Astrocyte (in vitro differentiated cells and primary cell): Measurements from ENCODE around the gene ROBO2.

Experiments
- EZH2 ChIP-seq: IDR thresholded peaks from 2 replicates; pipeline ENCODE4 v1.6.1; 2012; ENCODE audit warnings: mild to moderate bottlenecking, low read length, inconsistent platforms; ENCODE audit not compliant: insufficient read depth
- TF ChIP-seq, protein P1 (sequence below): IDR thresholded peaks from 2 replicates; pipeline ENCODE4 v1.5.1; 2011; ENCODE audit warnings: low read depth, mild to moderate bottlenecking, inconsistent platforms, low read length, moderate library complexity; ENCODE audit not compliant: insufficient read depth

DNA sequence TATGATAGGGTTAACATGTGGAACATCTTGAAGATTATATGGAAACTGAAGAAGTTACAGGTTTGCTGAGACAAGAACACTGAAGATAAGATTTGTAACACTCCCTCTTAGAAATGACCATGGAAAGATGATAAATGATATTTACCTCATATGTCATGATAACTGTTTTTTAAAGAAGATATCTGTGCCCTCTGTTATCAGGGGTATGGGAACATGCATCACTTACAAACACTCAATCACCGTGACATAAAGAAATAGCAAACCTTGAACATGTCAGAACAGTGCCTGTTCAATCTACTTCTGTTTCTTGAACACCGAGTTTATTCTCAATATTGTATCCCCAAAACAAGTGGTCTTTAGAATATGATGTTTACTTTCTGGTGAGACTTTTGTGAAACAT is 149.4 kb downstream of the ROBO2 start:
- TF ChIP-seq, protein P1, sequence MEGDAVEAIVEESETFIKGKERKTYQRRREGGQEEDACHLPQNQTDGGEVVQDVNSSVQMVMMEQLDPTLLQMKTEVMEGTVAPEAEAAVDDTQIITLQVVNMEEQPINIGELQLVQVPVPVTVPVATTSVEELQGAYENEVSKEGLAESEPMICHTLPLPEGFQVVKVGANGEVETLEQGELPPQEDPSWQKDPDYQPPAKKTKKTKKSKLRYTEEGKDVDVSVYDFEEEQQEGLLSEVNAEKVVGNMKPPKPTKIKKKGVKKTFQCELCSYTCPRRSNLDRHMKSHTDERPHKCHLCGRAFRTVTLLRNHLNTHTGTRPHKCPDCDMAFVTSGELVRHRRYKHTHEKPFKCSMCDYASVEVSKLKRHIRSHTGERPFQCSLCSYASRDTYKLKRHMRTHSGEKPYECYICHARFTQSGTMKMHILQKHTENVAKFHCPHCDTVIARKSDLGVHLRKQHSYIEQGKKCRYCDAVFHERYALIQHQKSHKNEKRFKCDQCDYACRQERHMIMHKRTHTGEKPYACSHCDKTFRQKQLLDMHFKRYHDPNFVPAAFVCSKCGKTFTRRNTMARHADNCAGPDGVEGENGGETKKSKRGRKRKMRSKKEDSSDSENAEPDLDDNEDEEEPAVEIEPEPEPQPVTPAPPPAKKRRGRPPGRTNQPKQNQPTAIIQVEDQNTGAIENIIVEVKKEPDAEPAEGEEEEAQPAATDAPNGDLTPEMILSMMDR, result no peak
- TF ChIP-seq EZH2, result no peak
